Measurements from ENCODE around the gene AMER2.

GRCh38 chr13:25149711-25150110, 22.4 kb downstream of the AMER2 start:
- TF ChIP-seq CTCF (IDR thresholded peaks at IDR 0.05) (no peak), POLR2A (IDR thresholded peaks at IDR 0.05) (no peak)
